Right kidney (tissue), 1 donor: ENCODE data around the gene TEX2.

Experiments
- DNase-seq: peaks from one replicate; pipeline ENCODE4 v3.0.0-alpha.2; 2016

Gene TEX2

GRCh38 chr17:64115043-64115698, 147.9 kb downstream of the TEX2 start:
- no peak for DNase-seq

- no peak for DNase-seq
Observed at GRCh38 chr17:64113006-64113405, 150.1 kb downstream of the TEX2 start.

DNA sequence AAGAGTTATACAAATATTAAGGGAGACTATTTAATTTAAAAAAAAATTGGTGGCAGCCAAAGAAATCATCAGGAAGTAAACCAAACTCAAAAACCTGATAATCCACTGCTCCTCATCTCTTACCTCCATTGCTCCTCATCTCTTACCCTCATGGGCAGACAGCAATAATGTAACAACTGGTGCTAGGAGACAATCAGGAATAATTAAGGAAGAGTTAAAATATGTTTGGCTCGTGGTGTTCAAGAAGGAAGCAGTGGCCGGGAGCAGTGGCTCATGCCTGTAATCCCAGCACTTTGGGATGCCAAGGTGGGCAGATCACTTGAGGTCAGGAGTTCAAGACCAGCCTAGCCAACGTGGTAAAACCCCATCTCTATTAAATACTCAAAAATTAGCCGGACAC, 151.2 kb downstream of the TEX2 start:
- DNase-seq: no peak

GRCh38 chr17:64110379-64111152, 152.5 kb downstream of the TEX2 start:
- no peak for DNase-seq

DNA sequence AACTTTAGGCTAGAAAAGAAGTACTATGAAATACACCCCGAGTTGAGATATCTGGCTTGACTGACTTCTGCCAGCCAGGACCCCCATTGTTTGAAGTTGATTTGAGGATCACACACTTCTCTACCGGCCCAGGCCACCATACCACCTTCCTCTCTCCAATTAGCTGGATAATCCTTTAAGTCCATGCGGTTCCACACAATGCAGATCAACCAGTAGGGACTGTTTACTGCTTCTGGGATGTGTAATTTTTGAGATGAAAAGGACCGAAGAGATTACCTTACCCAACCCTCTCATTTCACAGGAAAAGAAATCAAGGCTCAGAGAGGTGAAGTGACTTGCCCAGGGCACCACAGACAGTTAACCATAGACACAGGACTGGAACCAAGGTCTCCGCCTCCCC, 153.7 kb downstream of the TEX2 start:
- no peak for DNase-seq

DNA sequence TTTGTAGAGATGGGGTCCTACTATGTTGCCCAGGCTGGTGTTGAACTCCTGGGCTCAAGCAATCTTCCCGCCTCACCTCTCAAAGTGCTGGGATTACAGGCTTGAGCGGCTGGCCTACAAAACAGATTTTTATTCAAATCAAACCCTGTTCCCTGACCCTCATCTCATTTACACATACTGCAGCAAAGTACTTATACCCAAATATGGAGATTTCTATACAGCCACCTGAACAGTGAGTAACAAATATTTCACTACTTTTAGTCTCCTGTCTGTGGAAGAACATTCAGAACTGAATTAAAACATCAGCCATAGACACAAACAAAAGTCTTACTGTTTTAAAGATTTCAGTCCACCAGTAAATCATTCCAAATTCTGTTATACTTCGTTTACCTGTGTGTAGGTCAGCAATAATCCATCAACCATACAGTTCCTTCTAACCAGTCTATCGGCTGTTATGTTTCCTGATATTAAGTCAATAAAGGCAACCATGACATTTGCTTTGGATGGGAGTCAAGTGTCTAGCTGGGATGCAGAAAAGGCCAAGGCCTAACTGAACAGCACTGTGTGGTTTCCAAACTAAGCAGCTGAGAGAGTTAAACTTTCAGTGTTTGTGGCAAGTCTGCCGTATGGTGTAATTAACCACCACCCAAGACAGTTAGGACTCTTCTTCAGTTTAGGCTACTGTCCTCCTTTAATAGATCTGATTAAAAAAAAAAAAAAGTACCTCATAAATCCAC, 155.4 kb downstream of the TEX2 start:
- no peak for DNase-seq

GRCh38 chr17:64106918-64107317, 156.1 kb downstream of the TEX2 start:
- no peak for DNase-seq

GRCh38 chr17:64103391-64104364, 159.4 kb downstream of the TEX2 start:
- no peak for DNase-seq

- no peak for DNase-seq
Observed at GRCh38 chr17:64102627-64103390, 160.3 kb downstream of the TEX2 start.

GRCh38 chr17:64099543-64099942, 163.5 kb downstream of the TEX2 start:
- DNase-seq: no peak
